Measurements from ENCODE around the gene STAC. TPM values are rescaled to one million over a fixed set of nuclear protein-coding genes. Genes with fewer than 3 reads are reported as not detected.

STAC gene
- total RNA-seq, 2 donors from 2014 or later, result 42.5 to 62.3 TPM

GRCh38 chr3:36512555-36512954 lies 132.3 kb downstream of the STAC start:
- no peaks in the 10 kb centered on the region for H3K27me3 ChIP-seq (replicated peaks; ENCODE audit: insufficient read depth)
- DNase-seq (ENCODE audit: low spot score) (no peak), ATAC-seq (ENCODE audit: insufficient number of reproducible peaks, low FRiP score, low read depth) (no peak)
- H3K27ac ChIP-seq, result no peak overlapping the region
- TF ChIP-seq CTCF (IDR thresholded peaks at IDR 0.05), result no peak
- H3K4me1 ChIP-seq (ENCODE audit: control insufficient read depth in 1 of 2, low read depth in 2 of 2), result no peaks in the 10 kb centered on the region
- no peak overlapping the region for H3K4me3 ChIP-seq
- no peaks in the 10 kb centered on the region for H3K9me3 ChIP-seq
- peaks cover 4% of the 10 kb centered on the region for H3K36me3 ChIP-seq

GRCh38 chr3:36514171-36514570 lies 133.9 kb downstream of the STAC start:
- TF ChIP-seq CTCF (IDR thresholded peaks at IDR 0.05), result no peak
- no peaks in the 10 kb centered on the region for H3K9me3 ChIP-seq
- no peak overlapping the region for H3K4me3 ChIP-seq
- no peaks in the 10 kb centered on the region for H3K4me1 ChIP-seq (ENCODE audit: control insufficient read depth in 1 of 2, low read depth in 2 of 2)
- peaks cover 2% of the 10 kb centered on the region for H3K36me3 ChIP-seq
- DNase-seq (ENCODE audit: low spot score) (no peak), ATAC-seq (ENCODE audit: insufficient number of reproducible peaks, low FRiP score, low read depth) (no peak)
- H3K27ac ChIP-seq, result no peak overlapping the region
- no peaks in the 10 kb centered on the region for H3K27me3 ChIP-seq (replicated peaks; ENCODE audit: insufficient read depth)

DNA sequence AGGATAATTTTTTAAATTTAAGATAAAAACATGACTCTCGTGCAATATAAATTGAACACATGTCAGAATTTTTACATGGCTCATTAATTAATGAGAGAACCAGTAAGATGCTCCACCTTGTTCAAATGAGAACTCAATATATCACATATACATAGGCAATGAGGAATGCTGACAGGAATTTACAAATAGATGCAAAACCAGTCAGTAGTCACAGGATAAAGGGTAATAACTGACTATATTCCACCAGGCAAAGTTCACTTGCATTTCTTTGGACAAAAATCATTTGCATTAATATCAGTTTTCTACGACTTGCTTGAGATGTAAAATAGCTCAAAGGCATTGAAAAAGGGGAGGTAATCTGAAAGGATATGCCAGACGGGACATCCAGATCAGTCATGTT lies 139.4 kb downstream of the STAC start:
- no peaks in the 10 kb centered on the region for H3K36me3 ChIP-seq
- H3K27me3 ChIP-seq (replicated peaks; ENCODE audit: insufficient read depth), result no peaks in the 10 kb centered on the region
- no peak for DNase-seq (ENCODE audit: low spot score)
- H3K9me3 ChIP-seq, result no peaks in the 10 kb centered on the region
- no peaks in the 10 kb centered on the region for H3K4me1 ChIP-seq (ENCODE audit: control insufficient read depth in 1 of 2, low read depth in 2 of 2)
- no peak for ATAC-seq (ENCODE audit: insufficient number of reproducible peaks, low FRiP score, low read depth)
- no peak for TF ChIP-seq CTCF (IDR thresholded peaks at IDR 0.05)
- H3K4me3 ChIP-seq, result no peak overlapping the region
- H3K27ac ChIP-seq, result no peak overlapping the region

DNA sequence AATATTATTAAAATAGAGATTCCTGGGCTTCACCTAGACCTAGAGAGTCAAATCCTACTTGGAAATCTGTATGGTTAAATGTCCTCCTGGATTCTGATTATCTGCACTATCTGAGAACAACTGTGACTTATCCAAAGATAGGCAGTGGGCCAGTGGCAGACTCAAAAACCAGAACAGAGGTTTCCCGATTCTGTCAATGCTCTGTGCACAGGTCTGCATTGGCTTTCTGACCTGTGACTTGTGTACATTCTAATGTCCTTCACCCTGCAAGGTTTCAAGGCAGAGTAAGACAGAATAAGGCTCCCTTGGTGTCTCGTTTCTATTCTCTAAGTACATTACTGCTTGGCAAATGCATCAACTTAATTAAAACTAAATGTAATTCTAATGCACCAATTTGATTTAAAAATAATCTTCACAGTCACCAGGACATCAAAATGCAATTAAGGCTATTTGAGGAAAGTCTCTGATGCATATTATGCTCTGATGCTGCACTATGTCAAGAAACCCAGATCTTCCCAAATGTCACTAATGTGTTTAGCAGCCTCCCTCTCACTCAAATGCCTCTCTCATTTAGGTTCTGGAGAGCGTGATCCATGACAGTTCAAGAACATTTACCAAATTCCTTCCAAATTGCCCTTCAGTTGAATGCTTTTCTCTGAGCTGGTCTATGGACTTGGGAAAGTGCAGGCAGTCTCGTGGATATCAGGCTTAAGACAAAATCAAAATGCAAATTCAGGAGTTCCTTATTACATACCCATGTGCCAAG lies 140.1 kb downstream of the STAC start:
- TF ChIP-seq CTCF (IDR thresholded peaks at IDR 0.05), result no peak

GRCh38 chr3:36521007-36521379 lies 140.7 kb downstream of the STAC start:
- no peak for TF ChIP-seq CTCF (IDR thresholded peaks at IDR 0.05)

More for the DNA sequence above, 140.1 kb downstream of the STAC start:
- Histone ChIP-seq H3K27me3 (replicated peaks; ENCODE audit: insufficient read depth) (no peaks in the 10 kb centered on the region), H3K36me3 (no peaks in the 10 kb centered on the region), H3K4me3 (no peak overlapping the region), H3K9me3 (no peaks in the 10 kb centered on the region), H3K27ac (no peak overlapping the region), H3K4me1 (ENCODE audit: control insufficient read depth in 1 of 2, low read depth in 2 of 2) (peaks cover 0 to 3% of the 10 kb centered on the region in 2 donors)
- ATAC-seq (ENCODE audit: insufficient number of reproducible peaks, low FRiP score, low read depth) (no peak), DNase-seq (ENCODE audit: low spot score) (no peak)

More at GRCh38 chr3:36521007-36521379, 140.7 kb downstream of the STAC start:
- DNase-seq (ENCODE audit: low spot score), result no peak
- Histone ChIP-seq H3K27me3 (replicated peaks; ENCODE audit: insufficient read depth) (no peaks in the 10 kb centered on the region), H3K36me3 (no peaks in the 10 kb centered on the region), H3K9me3 (no peaks in the 10 kb centered on the region), H3K27ac (no peak overlapping the region), H3K4me1 (ENCODE audit: control insufficient read depth in 1 of 2, low read depth in 2 of 2) (peaks cover 0 to 6% of the 10 kb centered on the region in 2 donors), H3K4me3 (no peak overlapping the region)
- ATAC-seq (ENCODE audit: insufficient number of reproducible peaks, low FRiP score, low read depth), result no peak

All from thoracic aorta (tissue), 2 donors.